K562 (cell line): Measurements from ENCODE around the gene ZNF711.
"Not testable (repeated sequence)": the region's sequence is repeated elsewhere in the genome, so short reads cannot be mapped to it uniquely, and the experiment has no call there.

ENCODE experiments used
- EZH2 ChIP-seq: IDR thresholded peaks from 2 replicates; pipeline ENCODE4 v1.6.1; 2012; ENCODE audit warnings: low read depth, mild to moderate bottlenecking, inconsistent platforms, low read length, borderline replicate concordance
- HCFC1 ChIP-seq: IDR thresholded peaks from 2 replicates; pipeline ENCODE4 v1.6.1; 2012; ENCODE audit warnings: low read depth, low read length, improper control_type of control experiment
- JUN ChIP-seq, 2 experiments: sonication (generic) in 1 of 2; formaldehyde crosslinking in 1 of 2; IDR thresholded peaks; 2 replicates each; pipeline versions ENCODE4 v1.6.1 to v1.8.0; 2012 to 2022; ENCODE audit warnings: borderline replicate concordance in 2 of 2, mild to moderate bottlenecking in 2 of 2, improper control_type of control experiment in 1 of 2, low read depth in 1 of 2, low read length in 1 of 2, missing genetic modification reagents in 1 of 2
- RBM34 ChIP-seq: fragments of 200-400 bp; formaldehyde crosslinking; IDR thresholded peaks from 2 replicates; pipeline ENCODE4 v1.6.1; 2018; ENCODE audit warnings: low read length, borderline replicate concordance; ENCODE audit not compliant: insufficient read depth
- RNF219 ChIP-seq: fragments of 250-450 bp; sonication (Bioruptor Pico); IDR thresholded peaks from 2 replicates; pipeline ENCODE4 v1.5.0; 2022; ENCODE audit warnings: mild to moderate bottlenecking
- TAF9B ChIP-seq: fragments of 450-650 bp; IDR thresholded peaks from 2 replicates; pipeline ENCODE4 v1.6.1; 2018; ENCODE audit warnings: mild to moderate bottlenecking; ENCODE audit not compliant: partially characterized antibody
- TARDBP ChIP-seq: fragments of 450-650 bp; IDR thresholded peaks from 2 replicates; pipeline ENCODE4 v1.6.1; 2016
- ZHX1 ChIP-seq: fragments of 150-350 bp; conservative IDR thresholded peaks from 2 replicates; pipeline ENCODE4 v1.6.1; 2014; ENCODE audit warnings: low read length
- ZNF445 ChIP-seq: fragments of 250-450 bp; sonication (Bioruptor Pico); IDR thresholded peaks from 2 replicates; pipeline ENCODE4 v1.4.0; 2020; ENCODE audit warnings: low read depth, mild to moderate bottlenecking, moderate library complexity

- TF ChIP-seq RNF219; RBM34; JUN (IDR thresholded peaks at IDR 0.05; ENCODE audit: borderline replicate concordance, low read depth, low read length); JUN (CRISPR knock-in tag; IDR thresholded peaks at IDR 0.05; ENCODE audit: borderline replicate concordance); TARDBP; HCFC1; ZNF445; ZHX1; TAF9B; EZH2: not testable (repeated sequence)
Observed at GRCh38 chrX:85285286-85285685, 41.5 kb downstream of the ZNF711 start.
